ENCODE results near the gene KRT33A.
A peak's percentile ranks its signal among the peaks of the same experiment; 100 is the strongest.

KRT33A gene

GRCh38 chr17:41327411-41328120 lies 23.1 kb downstream of the KRT33A start:
- no peak for DNase-seq

GRCh38 chr17:41326173-41327145 lies 24.2 kb downstream of the KRT33A start:
- DNase-seq = no peak

GRCh38 chr17:41325611-41326010 lies 25.0 kb downstream of the KRT33A start:
- no peak for DNase-seq

- DNase-seq = no peak
Observed at GRCh38 chr17:41325126-41325525, 25.5 kb downstream of the KRT33A start.

GRCh38 chr17:41324180-41325075 lies 26.2 kb downstream of the KRT33A start:
- DNase-seq = no peak

- DNase-seq = no peak
Observed at GRCh38 chr17:41322903-41323895, 27.4 kb downstream of the KRT33A start.

GRCh38 chr17:41322094-41322902 lies 28.3 kb downstream of the KRT33A start:
- peak; percentile 17 for DNase-seq

GRCh38 chr17:41318231-41318630 lies 32.4 kb downstream of the KRT33A start:
- no peak for DNase-seq

- no peak for DNase-seq
Observed at GRCh38 chr17:41315814-41316445, 34.7 kb downstream of the KRT33A start.

GRCh38 chr17:41315204-41315794 lies 35.3 kb downstream of the KRT33A start, which contains the start of gene KRTAP17-1:
KRTAP17-1 (minus strand) TSS chr17:41315710; CDS start chr17:41315650, 60 bp downstream.
- DNase-seq = no peak

- no peak for DNase-seq
Observed at GRCh38 chr17:41311111-41311510, 39.5 kb downstream of the KRT33A start.

GRCh38 chr17:41308918-41309359 lies 41.7 kb downstream of the KRT33A start, which contains the start of gene KRTAP16-1:
KRTAP16-1 (minus strand) TSS chr17:41309309; CDS start chr17:41309253, 56 bp downstream.
- DNase-seq = no peak

- DNase-seq = peak; percentile 47
Observed at GRCh38 chr17:41308251-41308917, 42.2 kb downstream of the KRT33A start.

GRCh38 chr17:41307647-41308046 lies 43.0 kb downstream of the KRT33A start:
- DNase-seq = peak; percentile 26

GRCh38 chr17:41304091-41304490 lies 46.5 kb downstream of the KRT33A start:
- DNase-seq = no peak

GRCh38 chr17:41302981-41303380 lies 47.6 kb downstream of the KRT33A start:
- DNase-seq = no peak

- no peak for DNase-seq
Observed at GRCh38 chr17:41301916-41302901, 48.4 kb downstream of the KRT33A start, which contains the start of gene KRTAP29-1. KRTAP29-1 (minus strand) TSS chr17:41302851; CDS start chr17:41302851, 0 bp downstream.
